GM12878 (cell line): ENCODE measurements around the gene IGFLR1. TPM values are rescaled to one million over a fixed set of nuclear protein-coding genes. Genes with fewer than 3 reads are reported as not detected.
A peak's percentile ranks its signal among the peaks of the same experiment; 100 is the strongest.

Source experiments
- DPF2 ChIP-seq: fragments of 450-650 bp; IDR thresholded peaks from 2 replicates; pipeline ENCODE4 v1.6.1; 2017; ENCODE audit warnings: mild to moderate bottlenecking
- IKZF1 ChIP-seq: fragments of 450-650 bp; conservative IDR thresholded peaks from 2 replicates; pipeline ENCODE4 v1.6.1; 2017; ENCODE audit warnings: antibody characterized with exemption, mild to moderate bottlenecking
- SREBF1 ChIP-seq: IDR thresholded peaks from 2 replicates; pipeline ENCODE4 v1.6.1; 2012; ENCODE audit warnings: mild to moderate bottlenecking, low read length
- SRF ChIP-seq, 2 experiments: IDR thresholded peaks; 2 replicates each; pipeline ENCODE4 v1.6.1; 2011; ENCODE audit warnings: low read depth in 2 of 2, low read length in 2 of 2, mild to moderate bottlenecking in 1 of 2, moderate library complexity in 1 of 2
- ZBTB11 ChIP-seq: fragments of 450-650 bp; formaldehyde crosslinking; IDR thresholded peaks from 2 replicates; pipeline ENCODE4 v1.5.0; 2022; ENCODE audit warnings: mild to moderate bottlenecking, missing genetic modification characterization
- ZNF622 ChIP-seq: fragments of 450-650 bp; IDR thresholded peaks from 2 replicates; pipeline ENCODE4 v1.6.1; 2017; ENCODE audit warnings: mild to moderate bottlenecking, inconsistent platforms
- polyA plus RNA-seq, 11 experiments: library from polyadenylated mRNA; depleted of rRNA in 4 of 11; unstranded in 6 of 11; stranded (reverse) in 5 of 11; fragments of >200 nt; fragmentation: Nextera tagmentation in 4 of 11; fragmentation: Illumina TruSeq in 1 of 11; extraction: Ambion mirVana in 4 of 11; extraction: Trizol in 1 of 11; gene quantifications; 1 replicate in 1 of 11; 2 replicates in 10 of 11; pipeline versions ENCODE4 v1.2.1 to v1.2.3, GENCODE V29; 2011 to 2016; ENCODE audit warnings: inconsistent platforms in 2 of 11, missing spikeins in 2 of 11, low read depth in 1 of 11
- total RNA-seq, 4 experiments: library from RNA; depleted of rRNA in 3 of 4; stranded (reverse); fragments of >200 nt in 3 of 4; fragmentation: Illumina TruSeq in 1 of 4; extraction: Trizol in 1 of 4; gene quantifications; 2 replicates each; pipeline versions ENCODE4 v1.2.1 to v1.2.3, GENCODE V29; 2013 to 2021
- TF ChIP-seq, protein P1 (sequence below): fragments of 450-650 bp; IDR thresholded peaks from 2 replicates; pipeline ENCODE4 v1.6.1; 2017; ENCODE audit warnings: mild to moderate bottlenecking, moderate library complexity

The IGFLR1 gene
- total and polyA plus RNA-seq, 10 of the 15 experiments (the other 5 are each of a cell fraction or from before 2014, with no cell fraction given) = 2.5 to 39.9 (median 24.8) TPM

GRCh38 chr19:35714601-35715354, 27.5 kb downstream of the IGFLR1 start (continued):
- TF ChIP-seq, protein P1, sequence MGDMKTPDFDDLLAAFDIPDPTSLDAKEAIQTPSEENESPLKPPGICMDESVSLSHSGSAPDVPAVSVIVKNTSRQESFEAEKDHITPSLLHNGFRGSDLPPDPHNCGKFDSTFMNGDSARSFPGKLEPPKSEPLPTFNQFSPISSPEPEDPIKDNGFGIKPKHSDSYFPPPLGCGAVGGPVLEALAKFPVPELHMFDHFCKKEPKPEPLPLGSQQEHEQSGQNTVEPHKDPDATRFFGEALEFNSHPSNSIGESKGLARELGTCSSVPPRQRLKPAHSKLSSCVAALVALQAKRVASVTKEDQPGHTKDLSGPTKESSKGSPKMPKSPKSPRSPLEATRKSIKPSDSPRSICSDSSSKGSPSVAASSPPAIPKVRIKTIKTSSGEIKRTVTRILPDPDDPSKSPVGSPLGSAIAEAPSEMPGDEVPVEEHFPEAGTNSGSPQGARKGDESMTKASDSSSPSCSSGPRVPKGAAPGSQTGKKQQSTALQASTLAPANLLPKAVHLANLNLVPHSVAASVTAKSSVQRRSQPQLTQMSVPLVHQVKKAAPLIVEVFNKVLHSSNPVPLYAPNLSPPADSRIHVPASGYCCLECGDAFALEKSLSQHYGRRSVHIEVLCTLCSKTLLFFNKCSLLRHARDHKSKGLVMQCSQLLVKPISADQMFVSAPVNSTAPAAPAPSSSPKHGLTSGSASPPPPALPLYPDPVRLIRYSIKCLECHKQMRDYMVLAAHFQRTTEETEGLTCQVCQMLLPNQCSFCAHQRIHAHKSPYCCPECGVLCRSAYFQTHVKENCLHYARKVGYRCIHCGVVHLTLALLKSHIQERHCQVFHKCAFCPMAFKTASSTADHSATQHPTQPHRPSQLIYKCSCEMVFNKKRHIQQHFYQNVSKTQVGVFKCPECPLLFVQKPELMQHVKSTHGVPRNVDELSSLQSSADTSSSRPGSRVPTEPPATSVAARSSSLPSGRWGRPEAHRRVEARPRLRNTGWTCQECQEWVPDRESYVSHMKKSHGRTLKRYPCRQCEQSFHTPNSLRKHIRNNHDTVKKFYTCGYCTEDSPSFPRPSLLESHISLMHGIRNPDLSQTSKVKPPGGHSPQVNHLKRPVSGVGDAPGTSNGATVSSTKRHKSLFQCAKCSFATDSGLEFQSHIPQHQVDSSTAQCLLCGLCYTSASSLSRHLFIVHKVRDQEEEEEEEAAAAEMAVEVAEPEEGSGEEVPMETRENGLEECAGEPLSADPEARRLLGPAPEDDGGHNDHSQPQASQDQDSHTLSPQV = no peak
- TF ChIP-seq ZBTB11 (CRISPR knock-in tag) = no peak
- TF ChIP-seq ZNF622 = no peak
- TF ChIP-seq SREBF1 = no peak
- no peak for TF ChIP-seq SRF (IDR thresholded peaks at IDR 0.05; ENCODE audit: low read depth in 2 of 2, low read length in 2 of 2)
- peak; percentile 41; the same call in 1 of the 2 replicates for TF ChIP-seq DPF2
- TF ChIP-seq IKZF1 = peak; percentile 27; the same call in 1 of the 2 replicates
- TF ChIP-seq, all 136 proteins: peak for 13
